ENCODE measurements around the gene ADCK1. TPM values are rescaled to one million over a fixed set of nuclear protein-coding genes. Genes with fewer than 3 reads are reported as not detected.

Gene ADCK1
- total RNA-seq, 6 experiments from 2014 or later: 3.7 to 6.0 (median 5.1) TPM

DNA sequence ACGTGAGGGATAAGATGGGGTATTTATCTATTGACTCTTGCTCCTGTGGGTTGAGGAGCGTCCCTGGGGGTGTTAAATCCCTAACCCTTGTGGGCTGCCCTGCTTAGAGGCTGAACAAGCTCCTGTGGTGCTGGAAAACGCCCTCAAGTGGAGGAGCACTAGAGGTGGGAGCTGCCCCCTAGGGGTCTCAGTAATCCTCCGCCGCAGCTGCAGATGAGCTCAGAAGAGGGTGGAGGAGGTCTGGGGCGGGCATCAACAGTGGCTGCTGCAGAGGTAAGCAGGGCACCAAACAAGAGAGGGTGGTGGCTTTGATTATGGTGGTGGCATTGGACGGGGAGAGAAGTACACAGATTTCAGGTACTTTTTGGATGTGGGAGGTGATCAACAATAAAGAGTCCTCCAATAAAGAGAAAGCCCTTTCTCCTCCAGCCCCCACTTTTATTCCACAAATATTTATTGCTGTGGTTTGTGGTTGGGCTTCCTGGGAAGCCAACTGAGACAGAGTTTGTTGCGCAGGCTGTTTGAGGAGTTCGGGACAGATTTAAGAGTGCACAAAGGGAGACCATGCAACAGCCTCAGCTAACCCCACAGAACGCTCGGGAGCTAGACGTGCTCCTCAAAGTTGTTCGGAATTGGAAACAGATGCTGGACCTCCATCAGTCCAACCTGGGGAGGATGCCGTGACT, 179.9 kb downstream of the ADCK1 start:
- intact Hi-C loops (cut with DNase I): no loop called here
- Histone ChIP-seq H3K9me3 (no peaks in the 10 kb centered on the region), H3K27me3 (no peaks in the 10 kb centered on the region), H3K4me3 (no peak overlapping the region), H3K36me3 (no peaks in the 10 kb centered on the region), H3K4me1 (peaks cover 0 to 5% (median 0%) of the 10 kb centered on the region in 4 donors), H3K27ac (no peak overlapping the region)
- ATAC-seq (no peak), DNase-seq (no peak)
- WGBS (ENCODE audit: insufficient coverage, low coverage, low lambda C conversion rate, missing lambda C conversion rate): 57% methylated on average over 13 of the region's 14 CpGs
- TF ChIP-seq, protein P1, sequence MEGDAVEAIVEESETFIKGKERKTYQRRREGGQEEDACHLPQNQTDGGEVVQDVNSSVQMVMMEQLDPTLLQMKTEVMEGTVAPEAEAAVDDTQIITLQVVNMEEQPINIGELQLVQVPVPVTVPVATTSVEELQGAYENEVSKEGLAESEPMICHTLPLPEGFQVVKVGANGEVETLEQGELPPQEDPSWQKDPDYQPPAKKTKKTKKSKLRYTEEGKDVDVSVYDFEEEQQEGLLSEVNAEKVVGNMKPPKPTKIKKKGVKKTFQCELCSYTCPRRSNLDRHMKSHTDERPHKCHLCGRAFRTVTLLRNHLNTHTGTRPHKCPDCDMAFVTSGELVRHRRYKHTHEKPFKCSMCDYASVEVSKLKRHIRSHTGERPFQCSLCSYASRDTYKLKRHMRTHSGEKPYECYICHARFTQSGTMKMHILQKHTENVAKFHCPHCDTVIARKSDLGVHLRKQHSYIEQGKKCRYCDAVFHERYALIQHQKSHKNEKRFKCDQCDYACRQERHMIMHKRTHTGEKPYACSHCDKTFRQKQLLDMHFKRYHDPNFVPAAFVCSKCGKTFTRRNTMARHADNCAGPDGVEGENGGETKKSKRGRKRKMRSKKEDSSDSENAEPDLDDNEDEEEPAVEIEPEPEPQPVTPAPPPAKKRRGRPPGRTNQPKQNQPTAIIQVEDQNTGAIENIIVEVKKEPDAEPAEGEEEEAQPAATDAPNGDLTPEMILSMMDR (IDR thresholded peaks at IDR 0.05): no peak
- no peak for TF ChIP-seq POLR2A (IDR thresholded peaks at IDR 0.05)

DNA sequence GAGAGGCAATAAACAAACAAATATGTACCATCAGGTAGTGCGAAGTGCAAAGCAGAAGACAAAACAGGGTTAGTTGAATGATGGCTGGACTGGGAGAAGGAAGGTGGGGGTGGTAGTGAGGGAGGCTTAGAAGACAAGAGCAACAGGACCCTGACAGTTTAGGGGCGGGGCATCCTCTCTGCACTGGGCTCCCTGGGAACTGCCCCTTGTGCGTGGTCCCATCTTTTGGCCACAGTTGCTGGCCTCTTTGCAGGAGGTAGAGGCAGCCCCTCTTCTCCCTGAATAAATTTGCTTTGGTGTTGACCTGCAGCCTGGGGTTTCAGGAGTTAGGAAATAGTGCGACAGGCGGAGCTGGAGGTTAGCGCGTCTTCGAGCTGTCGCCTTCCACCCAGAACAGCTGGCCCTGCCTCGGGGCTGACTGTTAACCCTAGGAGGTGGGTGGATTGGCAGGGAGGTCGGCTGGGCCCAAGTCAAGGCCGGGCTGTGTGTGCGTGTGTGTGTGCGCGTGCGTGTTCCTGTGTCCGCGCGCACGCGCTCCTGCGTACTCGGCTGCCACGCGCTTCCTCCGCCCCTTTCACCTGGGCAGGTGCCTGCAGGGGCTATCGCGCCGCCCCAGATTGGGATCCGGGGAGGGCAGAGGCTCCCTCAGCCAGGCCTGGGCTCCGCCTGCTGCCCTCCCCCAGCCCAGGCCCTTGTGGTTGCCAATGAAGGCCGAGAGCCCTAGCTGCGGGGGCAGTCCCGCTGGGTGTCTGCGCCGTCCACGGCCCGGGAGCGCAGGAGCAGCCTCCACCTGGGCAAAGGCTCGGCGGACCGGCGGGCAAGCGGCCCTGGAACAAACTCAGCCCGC, 180.8 kb downstream of the ADCK1 start:
- Histone ChIP-seq H3K36me3 (no peaks in the 10 kb centered on the region), H3K27ac (no peak overlapping the region), H3K4me1 (peaks cover 0 to 5% (median 0%) of the 10 kb centered on the region in 4 donors), H3K27me3 (no peaks in the 10 kb centered on the region), H3K4me3 (peak overlapping the region; percentile 20 to 40 (median 23)), H3K9me3 (no peaks in the 10 kb centered on the region)
- ATAC-seq: peak; percentile 51 to 73 (median 63)
- DNase-seq: peak in 2 of 3 donors; percentile 32 to 48
- TF ChIP-seq, protein P1 (IDR thresholded peaks at IDR 0.05): no peak
- TF ChIP-seq POLR2A (IDR thresholded peaks at IDR 0.05): no peak
- intact Hi-C loops (cut with DNase I): no loop called here
- 37% methylated on average over 5 of the region's 45 CpGs for WGBS (ENCODE audit: insufficient coverage, low coverage, low lambda C conversion rate, missing lambda C conversion rate)

Small RNA genes within 50 kb of the gene (small RNA-seq; reads per million reads assigned to genes)
- gene RF00019: 0 reads per million in 2 experiments

Other genes starting within 250 kb of the ADCK1 start
- gene SPTLC2, start 183.5 kb upstream of the ADCK1 start, total RNA-seq: 10 to 100 TPM in 3 of 6 experiments, 1 to 10 TPM in 3; 5.9 to 16.4 (median 10.7) TPM
- 1 to 10 TPM; 4.9 to 7.1 (median 5.5) TPM for gene ALKBH1, start 92.1 kb upstream of the ADCK1 start, total RNA-seq
- gene SLIRP, start 92.0 kb upstream of the ADCK1 start, total RNA-seq: 100 to 1,000 TPM in 2 of 6 experiments, 10 to 100 TPM in 4; 51.3 to 214 (median 60.6) TPM
- 10 to 100 TPM; 16.2 to 27.9 (median 22.1) TPM for gene SNW1, start 39.0 kb upstream of the ADCK1 start, total RNA-seq

All from right lobe of liver (tissue), 6 donors.